Astrocyte (in vitro differentiated cells and primary cell): ENCODE measurements around the gene SIAE. TPM values are rescaled to one million over a fixed set of nuclear protein-coding genes. Genes with fewer than 3 reads are reported as not detected.

Source experiments
- DNase-seq: peaks from one replicate; pipeline ENCODE4 v3.0.0-alpha.2; 2010; ENCODE audit warnings: low read depth
- FAIRE-seq: peaks from 2 replicates; lab custom pipeline; 2011; peaks lifted over from hg19 to GRCh38; lab: Jason Lieb, UNC
- H2AFZ ChIP-seq: 2 replicates; pipeline ENCODE4 v1.6.0; 2012; ENCODE audit warnings: low read depth, low read length, inconsistent platforms
- H3K27ac ChIP-seq: 2 replicates; pipeline ENCODE4 v1.5.1; 2011; ENCODE audit warnings: low read depth, low read length, inconsistent platforms
- H3K27me3 ChIP-seq: 2 replicates; pipeline ENCODE4 v1.6.0; 2011; ENCODE audit warnings: low read length, inconsistent platforms; ENCODE audit not compliant: insufficient read depth
- H3K36me3 ChIP-seq: 2 replicates; pipeline ENCODE4 v1.5.1; 2011; ENCODE audit warnings: low read length, inconsistent platforms; ENCODE audit not compliant: insufficient read depth
- H3K4me1 ChIP-seq: 2 replicates; pipeline ENCODE4 v1.5.1; 2011; ENCODE audit warnings: low read length, inconsistent platforms; ENCODE audit not compliant: insufficient read depth
- H3K4me2 ChIP-seq: 2 replicates; pipeline ENCODE4 v1.6.0; 2012; ENCODE audit warnings: low read length, inconsistent platforms
- H3K4me3 ChIP-seq: 2 replicates; pipeline ENCODE4 v1.5.1; 2011; ENCODE audit warnings: low read depth, mild to moderate bottlenecking, low read length, inconsistent platforms; ENCODE audit not compliant: insufficient read depth
- H3K79me2 ChIP-seq: 2 replicates; pipeline ENCODE4 v1.6.0; 2012; ENCODE audit warnings: mild to moderate bottlenecking, low read length, inconsistent platforms; ENCODE audit not compliant: insufficient read depth
- H3K9ac ChIP-seq: 2 replicates; pipeline ENCODE4 v1.6.0; 2012; ENCODE audit warnings: mild to moderate bottlenecking, low read length, inconsistent platforms
- H3K9me3 ChIP-seq: 2 replicates; pipeline ENCODE4 v1.5.1; 2012; ENCODE audit warnings: low read depth, mild to moderate bottlenecking, low read length, inconsistent platforms; ENCODE audit not compliant: insufficient read depth
- H4K20me1 ChIP-seq: 2 replicates; pipeline ENCODE4 v1.6.0; 2012; ENCODE audit warnings: low read length, inconsistent platforms; ENCODE audit not compliant: insufficient read depth
- H3K27ac Mint-ChIP-seq: one replicate; pipeline ENCODE4 v1.8.0; 2021; ENCODE audit warnings: mild to moderate bottlenecking, mixed read lengths; ENCODE audit not compliant: unreplicated experiment
- H3K27me3 Mint-ChIP-seq: one replicate; pipeline ENCODE4 v1.8.0; 2021; ENCODE audit warnings: low read depth, mixed read lengths; ENCODE audit not compliant: unreplicated experiment
- H3K36me3 Mint-ChIP-seq: one replicate; pipeline ENCODE4 v1.8.0; 2021; ENCODE audit warnings: low read depth, mixed read lengths; ENCODE audit not compliant: unreplicated experiment
- H3K4me1 Mint-ChIP-seq: one replicate; pipeline ENCODE4 v1.8.0; 2021; ENCODE audit warnings: low read depth, mixed read lengths; ENCODE audit not compliant: unreplicated experiment
- H3K4me3 Mint-ChIP-seq: one replicate; pipeline ENCODE4 v1.8.0; 2021; ENCODE audit warnings: mild to moderate bottlenecking, moderate library complexity, mixed read lengths; ENCODE audit not compliant: unreplicated experiment
- H3K9me3 Mint-ChIP-seq: one replicate; pipeline ENCODE4 v1.8.0; 2021; ENCODE audit warnings: mild to moderate bottlenecking, mixed read lengths; ENCODE audit not compliant: unreplicated experiment
- CTCF ChIP-seq: IDR thresholded peaks from 2 replicates; pipeline ENCODE4 v1.5.1; 2011; ENCODE audit warnings: low read depth, mild to moderate bottlenecking, inconsistent platforms, low read length, moderate library complexity; ENCODE audit not compliant: insufficient read depth
- EZH2 ChIP-seq: IDR thresholded peaks from 2 replicates; pipeline ENCODE4 v1.6.1; 2012; ENCODE audit warnings: mild to moderate bottlenecking, low read length, inconsistent platforms; ENCODE audit not compliant: insufficient read depth
- total RNA-seq: library from RNA; stranded (reverse); gene quantifications from 2 replicates; pipeline ENCODE4 v1.2.1, GENCODE V29; 2021

SIAE gene
- total RNA-seq, 1 donor from 2014 or later, result 15.4 TPM

- FAIRE-seq (no peak), DNase-seq (no peak)
- Histone ChIP-seq H3K4me3 (no peak overlapping the region), H3K9ac (no peak overlapping the region), H3K4me2 (no peak overlapping the region), H3K4me1 (no peaks in the 10 kb centered on the region), H3K9me3 (no peaks in the 10 kb centered on the region), H3K36me3 (no peaks in the 10 kb centered on the region), H3K27me3 (no peaks in the 10 kb centered on the region), H2AFZ (no peak overlapping the region), H3K79me2 (no peaks in the 10 kb centered on the region), H3K27ac (no peak overlapping the region), H4K20me1 (no peaks in the 10 kb centered on the region)
- Mint-ChIP-seq H3K27me3 (peaks cover 5% of the 10 kb centered on the region), H3K9me3 (no peaks in the 10 kb centered on the region), H3K4me1 (no peaks in the 10 kb centered on the region), H3K4me3 (no peak overlapping the region), H3K27ac (no peak overlapping the region), H3K36me3 (no peaks in the 10 kb centered on the region)
- TF ChIP-seq CTCF (no peak), EZH2 (no peak)
Observed at GRCh38 chr11:124693142-124693541, 19.6 kb upstream of the SIAE start.

GRCh38 chr11:124682443-124682842 lies 8.9 kb upstream of the SIAE start:
- peaks cover 12% of the 10 kb centered on the region for H3K36me3 Mint-ChIP-seq
- no peaks in the 10 kb centered on the region for H3K36me3 ChIP-seq
- no peak overlapping the region for H3K4me2 ChIP-seq
- H3K4me1 ChIP-seq, result no peaks in the 10 kb centered on the region
- no peaks in the 10 kb centered on the region for H3K9me3 ChIP-seq
- no peak overlapping the region for H3K27ac ChIP-seq
- FAIRE-seq, result no peak
- no peaks in the 10 kb centered on the region for H3K27me3 Mint-ChIP-seq
- no peak overlapping the region for H3K9ac ChIP-seq
- H3K79me2 ChIP-seq, result no peaks in the 10 kb centered on the region
- no peaks in the 10 kb centered on the region for H4K20me1 ChIP-seq
- no peak overlapping the region for H3K27ac Mint-ChIP-seq
- no peaks in the 10 kb centered on the region for H3K4me1 Mint-ChIP-seq
- TF ChIP-seq EZH2 (no peak), CTCF (no peak)
- no peak overlapping the region for H3K4me3 Mint-ChIP-seq
- no peak overlapping the region for H3K4me3 ChIP-seq
- no peak overlapping the region for H2AFZ ChIP-seq
- peaks cover 29% of the 10 kb centered on the region for H3K9me3 Mint-ChIP-seq
- DNase-seq, result no peak
- H3K27me3 ChIP-seq, result no peaks in the 10 kb centered on the region

GRCh38 chr11:124681421-124681820 lies 7.9 kb upstream of the SIAE start:
- FAIRE-seq (no peak), DNase-seq (no peak)
- H3K27me3 ChIP-seq, result no peaks in the 10 kb centered on the region
- no peaks in the 10 kb centered on the region for H3K36me3 ChIP-seq
- no peak overlapping the region for H3K9ac ChIP-seq
- H4K20me1 ChIP-seq, result no peaks in the 10 kb centered on the region
- no peaks in the 10 kb centered on the region for H3K4me1 Mint-ChIP-seq
- no peak for TF ChIP-seq EZH2
- TF ChIP-seq CTCF, result no peak
- H3K79me2 ChIP-seq, result no peaks in the 10 kb centered on the region
- no peak overlapping the region for H3K27ac ChIP-seq
- no peaks in the 10 kb centered on the region for H3K9me3 ChIP-seq
- H3K27ac Mint-ChIP-seq, result no peak overlapping the region
- H3K4me2 ChIP-seq, result no peak overlapping the region
- H3K4me3 ChIP-seq, result no peak overlapping the region
- H3K36me3 Mint-ChIP-seq, result peaks cover 12% of the 10 kb centered on the region
- no peak overlapping the region for H3K4me3 Mint-ChIP-seq
- peaks cover 24% of the 10 kb centered on the region for H3K9me3 Mint-ChIP-seq
- no peak overlapping the region for H2AFZ ChIP-seq
- no peaks in the 10 kb centered on the region for H3K4me1 ChIP-seq
- no peaks in the 10 kb centered on the region for H3K27me3 Mint-ChIP-seq
